Bronchial epithelial cell (primary cell): Measurements from ENCODE around the gene TMEM250. TPM values are rescaled to one million over a fixed set of nuclear protein-coding genes. Genes with fewer than 3 reads are reported as not detected.
"Not testable (repeated sequence)": the region's sequence is repeated elsewhere in the genome, so short reads cannot be mapped to it uniquely, and the experiment has no call there.

Source experiments
- DNase-seq: peaks from one replicate; pipeline ENCODE4 v3.0.0-alpha.2; 2010; ENCODE audit warnings: low read depth
- FAIRE-seq: peaks from 2 replicates; lab custom pipeline; 2011; peaks lifted over from hg19 to GRCh38; lab: Jason Lieb, UNC
- H3K27me3 ChIP-seq: 2 replicates; pipeline ENCODE4 v1.5.1; 2011; ENCODE audit warnings: low read length; ENCODE audit not compliant: control insufficient read depth, insufficient read depth
- H3K36me3 ChIP-seq: 2 replicates; pipeline ENCODE4 v1.5.1; 2011; ENCODE audit warnings: low read length; ENCODE audit not compliant: control insufficient read depth, insufficient read depth
- H3K4me3 ChIP-seq: 2 replicates; pipeline ENCODE4 v1.5.1; 2011; ENCODE audit warnings: mild to moderate bottlenecking, low read depth, low read length, control low read depth
- CTCF ChIP-seq: IDR thresholded peaks from 2 replicates; pipeline ENCODE4 v1.5.1; 2011; ENCODE audit warnings: mild to moderate bottlenecking, moderate library complexity, low read length, control low read depth, inconsistent platforms; ENCODE audit not compliant: insufficient read depth, severe bottlenecking
- total RNA-seq: library from RNA; depleted of rRNA; stranded (reverse); fragments of >200 nt; gene quantifications from 2 replicates; pipeline ENCODE4 v1.2.1, GENCODE V29; 2014

The TMEM250 gene
- total RNA-seq, 1 donor from 2014 or later = 67.9 TPM

GRCh38 chr9:136104916-136105315 is 13.8 kb downstream of the TMEM250 start:
- Histone ChIP-seq H3K27me3 (no peaks in the 10 kb centered on the region), H3K36me3 (no peaks in the 10 kb centered on the region), H3K4me3 (no peak overlapping the region)
- TF ChIP-seq CTCF = no peak
- FAIRE-seq (no peak), DNase-seq (no peak)

DNA sequence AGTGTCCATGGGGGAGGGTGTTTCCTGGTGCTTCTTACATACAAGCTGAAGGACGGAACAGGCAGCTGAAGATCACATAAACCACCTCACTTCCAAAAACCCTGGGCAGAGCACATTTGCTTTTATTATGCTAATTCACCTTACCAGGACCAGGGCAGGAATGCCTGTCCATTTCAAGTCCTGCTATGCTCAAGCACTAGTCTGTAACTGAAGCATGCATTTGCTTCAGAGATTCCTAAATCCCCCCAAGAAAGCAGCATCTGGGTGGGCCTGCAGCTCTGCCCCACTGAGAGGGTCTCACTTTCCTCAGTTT is 14.2 kb downstream of the TMEM250 start:
- no peak overlapping the region for H3K4me3 ChIP-seq
- TF ChIP-seq CTCF = no peak
- no peaks in the 10 kb centered on the region for H3K27me3 ChIP-seq
- FAIRE-seq = no peak
- DNase-seq = no peak
- no peaks in the 10 kb centered on the region for H3K36me3 ChIP-seq

DNA sequence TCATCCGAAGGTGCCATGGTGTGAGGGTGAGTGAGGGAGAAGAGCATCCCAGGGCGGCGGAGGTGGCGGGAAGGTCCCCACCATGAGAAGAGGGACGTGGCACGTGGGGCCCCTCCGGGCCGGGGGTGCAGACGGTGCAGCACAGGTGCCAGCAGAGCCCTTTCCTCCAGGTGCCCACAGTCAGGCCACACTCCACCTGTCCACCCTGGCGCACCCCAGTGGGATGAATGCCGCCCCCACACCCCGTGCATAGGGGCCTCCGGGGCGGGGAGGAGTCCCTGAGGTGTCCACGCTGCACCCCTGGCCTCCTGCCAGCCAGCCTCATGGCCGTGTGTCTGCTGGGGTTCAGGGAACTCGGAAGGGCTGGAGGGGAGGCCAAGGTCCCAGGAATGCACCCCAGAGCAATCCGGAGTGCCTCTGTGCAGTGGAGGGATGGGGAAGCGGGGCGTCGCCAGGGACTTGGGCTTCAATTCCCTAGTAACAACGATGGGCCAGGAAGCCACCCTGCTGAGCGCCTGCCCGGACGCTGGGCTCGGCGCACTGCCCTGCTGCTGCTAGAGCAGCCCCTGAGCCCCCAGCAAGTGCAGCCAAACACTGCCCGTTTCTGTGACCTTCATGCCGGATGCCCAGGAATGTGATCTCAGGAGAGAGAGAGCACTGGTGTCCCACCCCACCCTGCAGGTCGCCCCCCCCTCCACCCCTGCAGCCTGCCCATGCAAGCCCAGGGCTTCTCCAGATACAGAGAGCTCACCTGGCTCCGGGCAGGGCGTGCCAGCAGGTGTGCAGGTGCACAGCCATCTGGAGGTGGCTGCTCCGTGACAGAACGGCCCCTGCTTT is 14.8 kb downstream of the TMEM250 start:
- peaks cover 2% of the 10 kb centered on the region for H3K27me3 ChIP-seq
- no peak for TF ChIP-seq CTCF
- DNase-seq (no peak), FAIRE-seq (no peak)
- no peaks in the 10 kb centered on the region for H3K36me3 ChIP-seq
- no peak overlapping the region for H3K4me3 ChIP-seq

GRCh38 chr9:136101615-136102074 is 17.0 kb downstream of the TMEM250 start:
- H3K27me3 ChIP-seq, FAIRE-seq, H3K4me3 ChIP-seq, H3K36me3 ChIP-seq, DNase-seq: not testable (repeated sequence)

DNA sequence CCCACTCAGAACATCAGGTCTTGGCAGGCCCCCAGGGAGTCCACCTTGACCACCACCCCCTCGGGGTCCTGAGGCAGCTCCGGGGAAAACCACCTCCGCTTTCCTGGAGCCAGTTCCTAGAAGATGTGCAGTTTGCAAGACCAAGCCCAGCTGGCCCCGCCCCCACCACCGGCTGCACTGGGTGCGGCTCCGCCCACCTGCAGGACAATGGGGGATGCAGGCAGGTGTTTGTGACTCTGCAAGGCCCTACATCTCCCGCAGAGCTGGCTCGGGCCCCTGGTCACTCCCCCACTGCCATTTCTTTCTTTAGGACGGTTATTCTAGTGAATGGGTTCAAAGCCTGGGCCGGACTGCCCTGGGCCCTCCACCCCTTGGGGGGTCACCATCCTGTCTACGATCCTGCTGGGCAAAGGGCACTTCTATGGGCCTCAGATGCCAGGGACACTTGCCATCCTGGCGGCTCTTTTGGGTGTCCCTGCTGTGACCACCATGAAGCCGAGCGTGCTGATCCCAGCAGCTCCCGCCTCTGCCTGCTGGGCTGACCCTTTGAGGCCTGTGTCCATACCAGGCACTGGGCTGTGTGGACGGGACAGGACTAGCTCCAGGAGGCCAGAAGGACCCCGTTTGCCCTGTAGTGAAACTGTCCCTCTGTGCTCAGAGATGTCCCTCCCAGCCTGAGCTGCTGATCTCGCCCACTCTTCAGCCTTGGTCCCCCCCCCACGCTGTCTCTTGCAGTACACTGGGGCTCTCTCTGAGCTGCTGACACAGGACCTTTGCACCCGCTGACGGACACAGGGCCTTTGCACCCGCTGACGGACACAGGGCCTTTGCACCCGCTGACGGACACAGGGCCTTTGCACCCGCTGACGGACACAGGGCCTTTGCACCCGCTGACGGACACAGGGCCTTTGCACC is 17.7 kb downstream of the TMEM250 start:
- Histone ChIP-seq H3K4me3 (no peak overlapping the region), H3K27me3 (peaks cover 3% of the 10 kb centered on the region), H3K36me3 (no peaks in the 10 kb centered on the region)
- TF ChIP-seq CTCF = no peak
- no peak for FAIRE-seq
- DNase-seq = no peak

DNA sequence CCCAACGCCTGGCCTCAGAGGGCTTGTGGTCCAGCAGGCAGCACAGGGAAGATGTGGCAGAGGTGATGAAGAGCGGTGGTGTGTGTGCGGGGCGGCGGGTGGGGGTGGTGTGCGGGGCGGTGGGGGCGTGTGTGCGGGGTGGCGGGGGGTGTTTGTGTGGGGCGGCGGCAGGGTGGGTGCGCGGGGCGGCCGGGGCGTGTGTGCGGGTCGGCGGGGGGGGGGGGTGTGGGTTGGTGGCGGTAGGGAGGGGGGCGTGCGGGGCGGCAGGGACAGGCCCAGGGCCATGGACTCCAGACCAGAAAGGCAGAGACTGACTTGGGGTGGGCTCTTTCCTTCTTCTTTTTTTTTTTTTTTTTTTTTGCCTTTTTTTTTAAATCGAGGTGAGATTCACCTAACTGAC is 19.1 kb downstream of the TMEM250 start:
- TF ChIP-seq CTCF = no peak
- H3K36me3 ChIP-seq = no peaks in the 10 kb centered on the region
- H3K27me3 ChIP-seq = peaks cover 3% of the 10 kb centered on the region
- DNase-seq (no peak), FAIRE-seq (no peak)
- no peak overlapping the region for H3K4me3 ChIP-seq
